ENCODE results near the gene ERBB4.

- TF ChIP-seq ZNF8 (CRISPR knock-in tag; IDR thresholded peaks at IDR 0.05) (no peak), ZNF565 (CRISPR knock-in tag; conservative IDR thresholded peaks at IDR 0.05; ENCODE audit: low read depth) (no peak)
Observed at GRCh38 chr2:211755187-211755586, 783.4 kb downstream of the ERBB4 start.

All from SK-N-SH treated with all-trans-retinoic acid at 6 μM for 48 hours (cell line).